Daoy (cell line): ENCODE results near the gene CRB1. TPM values are rescaled to one million over a fixed set of nuclear protein-coding genes. Genes with fewer than 3 reads are reported as not detected.

Experiments used
- DNase-seq: peaks from one replicate; pipeline ENCODE4 v3.0.0-alpha.2; 2015; ENCODE audit warnings: low read depth
- total RNA-seq: library from RNA; depleted of rRNA; stranded (reverse); fragments of >200 nt; shearing (Covaris generic); gene quantifications from 2 replicates; pipeline ENCODE4 v1.2.3, GENCODE V29; 2014; rRNA removed

Gene CRB1
- not detected in 2 replicates for total RNA-seq

GRCh38 chr1:197268012-197268411 is at the start of gene CRB1:
TSS of gene CRB1 (plus strand) at chr1:197268252. CDS start at chr1:197268413, 161 bp downstream.
- DNase-seq: no peak

GRCh38 chr1:197218857-197219256 is 49.2 kb upstream of the CRB1 start:
- DNase-seq: no peak

GRCh38 chr1:197222025-197222685 is 45.9 kb upstream of the CRB1 start:
- DNase-seq: no peak

- DNase-seq: no peak
Measured at GRCh38 chr1:197222780-197223179, 45.3 kb upstream of the CRB1 start.

- DNase-seq: no peak
Measured at GRCh38 chr1:197224160-197224559, 43.9 kb upstream of the CRB1 start.

GRCh38 chr1:197225611-197226010 is 42.4 kb upstream of the CRB1 start:
- no peak for DNase-seq

- DNase-seq: no peak
Measured at GRCh38 chr1:197234581-197234980, 33.5 kb upstream of the CRB1 start.

GRCh38 chr1:197235355-197235754 is 32.7 kb upstream of the CRB1 start:
- no peak for DNase-seq

GRCh38 chr1:197247465-197247864 is 20.6 kb upstream of the CRB1 start:
- no peak for DNase-seq

GRCh38 chr1:197249324-197249723 is 18.7 kb upstream of the CRB1 start:
- DNase-seq: no peak

GRCh38 chr1:197250616-197251015 is 17.4 kb upstream of the CRB1 start:
- no peak for DNase-seq

- no peak for DNase-seq
Measured at GRCh38 chr1:197252973-197253372, 15.1 kb upstream of the CRB1 start.

GRCh38 chr1:197254866-197255265 is 13.2 kb upstream of the CRB1 start:
- no peak for DNase-seq

GRCh38 chr1:197264936-197265567 is 3.0 kb upstream of the CRB1 start:
- DNase-seq: no peak

- DNase-seq: no peak
Measured at GRCh38 chr1:197269053-197269452, 1.0 kb downstream of the CRB1 start.

- no peak for DNase-seq
Measured at GRCh38 chr1:197272791-197273190, 4.7 kb downstream of the CRB1 start.

- DNase-seq: no peak
Measured at GRCh38 chr1:197277166-197277565, 9.1 kb downstream of the CRB1 start.

GRCh38 chr1:197284325-197284724 is 16.3 kb downstream of the CRB1 start:
- DNase-seq: no peak

GRCh38 chr1:197284966-197285365 is 16.9 kb downstream of the CRB1 start:
- DNase-seq: no peak

GRCh38 chr1:197285526-197286205 is 17.6 kb downstream of the CRB1 start:
- DNase-seq: no peak

GRCh38 chr1:197286634-197287033 is 18.6 kb downstream of the CRB1 start:
- DNase-seq: no peak

GRCh38 chr1:197287863-197288262 is 19.8 kb downstream of the CRB1 start:
- no peak for DNase-seq

- DNase-seq: peak; percentile 23
Measured at GRCh38 chr1:197302775-197303174, 34.7 kb downstream of the CRB1 start.
